ENCODE results near the gene RAB5IF.
"Not testable (repeated sequence)": the region's sequence is repeated elsewhere in the genome, so short reads cannot be mapped to it uniquely, and the experiment has no call there.

The RAB5IF gene

GRCh38 chr20:36587388-36588070 is 18.1 kb upstream of the RAB5IF start:
- DNase-seq, result no peak

GRCh38 chr20:36591281-36591680 is 14.3 kb upstream of the RAB5IF start:
- DNase-seq, result no peak

- DNase-seq, result no peak
These were observed 13.5 kb upstream of the RAB5IF start for GRCh38 chr20:36591854-36592641.

- DNase-seq, result no peak
These were observed 12.1 kb upstream of the RAB5IF start for GRCh38 chr20:36593347-36593929.

GRCh38 chr20:36599912-36600345 is 5.7 kb upstream of the RAB5IF start:
- no peak for DNase-seq

- no peak for DNase-seq
These were observed 4.0 kb upstream of the RAB5IF start for GRCh38 chr20:36601540-36601939.

- DNase-seq, result no peak
These were observed 604 bp upstream of the RAB5IF start for GRCh38 chr20:36604952-36605398.

- DNase-seq, result no peak
These were observed 833 bp downstream of the RAB5IF start for GRCh38 chr20:36606158-36607066.

- no peak for DNase-seq
These were observed 2.2 kb downstream of the RAB5IF start for GRCh38 chr20:36607586-36608387.

GRCh38 chr20:36608388-36608728 is 2.8 kb downstream of the RAB5IF start:
- DNase-seq, result not testable (repeated sequence)

- no peak for DNase-seq
These were observed 6.0 kb downstream of the RAB5IF start for GRCh38 chr20:36611625-36612024.

GRCh38 chr20:36613974-36614373 is 8.4 kb downstream of the RAB5IF start:
- DNase-seq, result no peak

GRCh38 chr20:36614781-36615557 is 9.4 kb downstream of the RAB5IF start:
- no peak for DNase-seq

- DNase-seq, result no peak
These were observed 15.3 kb downstream of the RAB5IF start for GRCh38 chr20:36620917-36621316.

- DNase-seq, result no peak
These were observed 17.9 kb downstream of the RAB5IF start for GRCh38 chr20:36623444-36623843.

- no peak for DNase-seq
These were observed 18.7 kb downstream of the RAB5IF start for GRCh38 chr20:36624068-36624943.

GRCh38 chr20:36624944-36625324 is 19.4 kb downstream of the RAB5IF start:
- no peak for DNase-seq

GRCh38 chr20:36628076-36628475 is 22.5 kb downstream of the RAB5IF start:
- DNase-seq, result no peak

- DNase-seq, result no peak
These were observed 24.4 kb downstream of the RAB5IF start for GRCh38 chr20:36629719-36630681.
